H1 (cell line): Measurements from ENCODE around the gene GRPR. TPM values are rescaled to one million over a fixed set of nuclear protein-coding genes. Genes with fewer than 3 reads are reported as not detected.

Experiments
- CTCF ChIA-PET: fragments of 300-600 bp; sonication (Branson Sonifier 250); formaldehyde crosslinking; loops from one replicate; lab custom pipeline; 2021; ENCODE audit not compliant: partially characterized antibody; lab: Charles Lee
- POLR2A ChIA-PET: fragments of 300-600 bp; sonication (Branson Sonifier 250); formaldehyde crosslinking; loops from one replicate; lab custom pipeline; 2021; ENCODE audit warnings: inconsistent platforms; ENCODE audit not compliant: partially characterized antibody; lab: Charles Lee
- DNase-seq, 2 experiments: peaks; one replicate each; pipeline versions ENCODE4 v3.0.0 to v3.0.0-alpha.2; 2010 to 2022; ENCODE audit warnings: low spot score in 2 of 2, low read depth in 1 of 2, mixed read lengths in 1 of 2
- FAIRE-seq: peaks from 2 replicates; lab custom pipeline; 2011; peaks lifted over from hg19 to GRCh38; lab: Jason Lieb, UNC
- H2AFZ ChIP-seq: 2 replicates; pipeline ENCODE4 v1.8.1; 2012; ENCODE audit warnings: low read length, inconsistent platforms
- H2AK5ac ChIP-seq: 2 replicates; pipeline ENCODE4 v1.6.1; 2013; ENCODE audit warnings: low read depth, low read length
- H2BK120ac ChIP-seq: replicated peaks from 2 replicates; pipeline ENCODE3; 2013; ENCODE audit warnings: low read depth, low read length, inconsistent platforms
- H2BK12ac ChIP-seq: 2 replicates; pipeline ENCODE4 v1.6.1; 2013; ENCODE audit warnings: low read depth, low read length
- H2BK15ac ChIP-seq: 2 replicates; pipeline ENCODE4 v1.6.1; 2013; ENCODE audit warnings: low read length
- H2BK20ac ChIP-seq: 2 replicates; pipeline ENCODE4 v1.6.1; 2013; ENCODE audit warnings: low read length
- H2BK5ac ChIP-seq: 2 replicates; pipeline ENCODE4 v1.6.1; 2013; ENCODE audit warnings: low read depth, low read length
- H3K14ac ChIP-seq: 2 replicates; pipeline ENCODE4 v1.6.1; 2013; ENCODE audit warnings: inconsistent platforms; ENCODE audit not compliant: insufficient read length
- H3K18ac ChIP-seq: 2 replicates; pipeline ENCODE4 v1.6.1; 2013; ENCODE audit warnings: low read length; ENCODE audit errors: extremely low read depth
- H3K23ac ChIP-seq: 2 replicates; pipeline ENCODE4 v1.6.1; 2013; ENCODE audit warnings: inconsistent platforms; ENCODE audit not compliant: insufficient read length
- H3K23me2 ChIP-seq: 2 replicates; pipeline ENCODE4 v1.6.1; 2013; ENCODE audit warnings: low read depth, low read length
- H3K27ac ChIP-seq: 2 replicates; pipeline ENCODE4 v1.6.1; 2011; ENCODE audit warnings: low read depth, low read length, inconsistent platforms
- H3K27me3 ChIP-seq, 4 experiments: replicated peaks in 1 of 4; 1 replicate in 1 of 4; 2 replicates in 3 of 4; pipeline versions ENCODE4 v1.6.1 to v1.8.1; 2011 to 2013; ENCODE audit warnings: low read length in 3 of 4, mild to moderate bottlenecking in 3 of 4, inconsistent platforms in 2 of 4, mixed read lengths in 2 of 4, moderate library complexity in 1 of 4; ENCODE audit not compliant: control insufficient read depth in 3 of 4, insufficient read depth in 3 of 4; ENCODE audit errors: extremely low read depth in 1 of 4
- H3K36me3 ChIP-seq, 4 experiments: 2 replicates each; pipeline versions ENCODE4 v1.6.1 to v1.8.1; 2011 to 2013; ENCODE audit warnings: mild to moderate bottlenecking in 4 of 4, low read length in 3 of 4, moderate library complexity in 2 of 4, control low read depth in 1 of 4, inconsistent platforms in 1 of 4; ENCODE audit not compliant: insufficient read depth in 4 of 4, control insufficient read depth in 2 of 4
- H3K4ac ChIP-seq: replicated peaks from 2 replicates; pipeline ENCODE3; 2013; ENCODE audit warnings: low read length, low read depth, mixed read lengths, inconsistent platforms; ENCODE audit not compliant: insufficient read length
- H3K4me1 ChIP-seq, 4 experiments: replicated peaks in 1 of 4; 1 replicate in 1 of 4; 2 replicates in 3 of 4; pipeline versions ENCODE4 v1.6.1 to v1.8.1; 2011 to 2013; ENCODE audit warnings: low read length in 3 of 4, inconsistent platforms in 2 of 4, mixed read lengths in 1 of 4; ENCODE audit not compliant: insufficient read depth in 4 of 4, control insufficient read depth in 3 of 4
- H3K4me2 ChIP-seq, 2 experiments: 2 replicates each; pipeline versions ENCODE4 v1.6.1 to v1.8.1; 2011 to 2013; ENCODE audit warnings: low read depth in 2 of 2, low read length in 2 of 2, control low read depth in 1 of 2, inconsistent platforms in 1 of 2, mild to moderate bottlenecking in 1 of 2; ENCODE audit not compliant: insufficient read depth in 1 of 2
- H3K4me3 ChIP-seq, 4 experiments: fragments of 200-600, 300-600 bp in 1 of 4; sonication (generic), shearing (Covaris generic), sonication (Bioruptor Twin) in 1 of 4; 2 replicates each; pipeline versions ENCODE4 v1.5.1 to v1.8.1; 2011 to 2016; ENCODE audit warnings: low read length in 4 of 4, low read depth in 3 of 4, control low read depth in 2 of 4, inconsistent platforms in 2 of 4, mild to moderate bottlenecking in 2 of 4, mixed read lengths in 1 of 4, moderate library complexity in 1 of 4; ENCODE audit not compliant: insufficient read depth in 2 of 4; ENCODE audit errors: extremely low read depth in 1 of 4
- H3K56ac ChIP-seq: replicated peaks from 2 replicates; pipeline ENCODE3; 2013; ENCODE audit warnings: low read depth, mild to moderate bottlenecking, mixed read lengths, low read length, inconsistent platforms; ENCODE audit not compliant: insufficient read length
- H3K79me1 ChIP-seq: 2 replicates; pipeline ENCODE4 v1.6.1; 2013; ENCODE audit warnings: low read depth, low read length, control low read depth
- H3K79me2 ChIP-seq, 2 experiments: 2 replicates each; pipeline versions ENCODE4 v1.6.1 to v1.8.1; 2012 to 2013; ENCODE audit warnings: low read length in 2 of 2, mild to moderate bottlenecking in 2 of 2, inconsistent platforms in 1 of 2; ENCODE audit not compliant: insufficient read depth in 2 of 2, control insufficient read depth in 1 of 2
- H3K9ac ChIP-seq, 4 experiments: replicated peaks in 1 of 4; 1 replicate in 1 of 4; 2 replicates in 3 of 4; pipeline versions ENCODE4 v1.6.1 to v1.8.1; 2011 to 2013; ENCODE audit warnings: low read depth in 3 of 4, low read length in 3 of 4, control low read depth in 2 of 4, mild to moderate bottlenecking in 2 of 4, moderate library complexity in 2 of 4, inconsistent platforms in 1 of 4; ENCODE audit errors: extremely low read depth in 1 of 4
- H3K9me3 ChIP-seq, 2 experiments: 2 replicates each; pipeline versions ENCODE4 v1.6.1 to v1.8.1; 2012 to 2013; ENCODE audit warnings: mild to moderate bottlenecking in 2 of 2, moderate library complexity in 2 of 2, control low read depth in 1 of 2, inconsistent platforms in 1 of 2, low read depth in 1 of 2, low read length in 1 of 2, mixed read lengths in 1 of 2; ENCODE audit not compliant: insufficient read depth in 2 of 2
- H4K20me1 ChIP-seq, 2 experiments: replicated peaks in 1 of 2; 2 replicates each; pipeline versions ENCODE3 to v1.8.1; 2011 to 2013; ENCODE audit warnings: inconsistent platforms in 2 of 2, low read length in 2 of 2, mild to moderate bottlenecking in 1 of 2; ENCODE audit not compliant: insufficient read depth in 2 of 2, control insufficient read depth in 1 of 2
- H4K5ac ChIP-seq: 2 replicates; pipeline ENCODE4 v1.6.1; 2013; ENCODE audit warnings: low read length, low read depth, mixed read lengths, inconsistent platforms; ENCODE audit not compliant: insufficient read length
- H4K8ac ChIP-seq: 2 replicates; pipeline ENCODE4 v1.8.0; 2013; ENCODE audit warnings: mild to moderate bottlenecking, moderate library complexity, low read length, inconsistent platforms; ENCODE audit not compliant: insufficient read depth; ENCODE audit errors: extremely low read depth
- H4K91ac ChIP-seq: replicated peaks from 2 replicates; pipeline ENCODE3; 2013; ENCODE audit warnings: low read length, mixed read lengths, inconsistent platforms; ENCODE audit not compliant: insufficient read length
- CEBPB ChIP-seq: IDR thresholded peaks from 2 replicates; pipeline ENCODE4 v1.6.1; 2012; ENCODE audit warnings: low read depth, low read length
- E2F6 ChIP-seq: IDR thresholded peaks from 2 replicates; pipeline ENCODE4 v1.6.1; 2012; ENCODE audit warnings: inconsistent platforms
- FOSL1 ChIP-seq: IDR thresholded peaks from 2 replicates; pipeline ENCODE4 v1.6.1; 2011; ENCODE audit warnings: mild to moderate bottlenecking, low read depth, low read length, moderate library complexity; ENCODE audit not compliant: insufficient read depth
- HDAC2 ChIP-seq, 2 experiments: fragments of 300-600 bp in 1 of 2; sonication (generic) in 1 of 2; IDR thresholded peaks; 2 replicates each; pipeline ENCODE4 v1.6.1; 2011 to 2012; ENCODE audit warnings: low read depth in 2 of 2, low read length in 2 of 2, mild to moderate bottlenecking in 2 of 2, moderate library complexity in 2 of 2, borderline replicate concordance in 1 of 2, inconsistent platforms in 1 of 2
- JUN ChIP-seq: IDR thresholded peaks from 2 replicates; pipeline ENCODE4 v1.6.1; 2011; ENCODE audit warnings: low read depth, mild to moderate bottlenecking, improper control_type of control experiment, low read length
- KDM4A ChIP-seq: IDR thresholded peaks from one replicate; pipeline ENCODE4 v1.7.1; 2012; ENCODE audit warnings: low read depth, mild to moderate bottlenecking, moderate library complexity, low read length, inconsistent platforms; ENCODE audit not compliant: severe bottlenecking
- POLR2A ChIP-seq, 2 experiments: IDR thresholded peaks; 1 replicate in 1 of 2; 2 replicates in 1 of 2; pipeline ENCODE4 v1.6.1; 2011; ENCODE audit warnings: low read depth in 2 of 2, low read length in 2 of 2, mild to moderate bottlenecking in 2 of 2; ENCODE audit errors: control extremely low read depth in 1 of 2
- RBBP5 ChIP-seq: IDR thresholded peaks from 2 replicates; pipeline ENCODE4 v1.7.1; 2012; ENCODE audit warnings: low read depth, mild to moderate bottlenecking, inconsistent platforms, low read length, moderate library complexity, borderline replicate concordance
- SAP30 ChIP-seq: fragments of 300-600 bp; sonication (generic); IDR thresholded peaks from 2 replicates; pipeline ENCODE4 v1.7.1; 2012; ENCODE audit warnings: low read length, moderate library complexity, mild to moderate bottlenecking, inconsistent platforms; ENCODE audit not compliant: insufficient read depth, insufficient replicate concordance
- polyA plus RNA-seq, 7 experiments: library from polyadenylated mRNA; depleted of rRNA in 3 of 7; stranded (reverse) in 5 of 7; unstranded in 2 of 7; fragments of >200 nt in 5 of 7; fragments of 200-250 nt in 2 of 7; gene quantifications; 1 replicate in 5 of 7; 2 replicates in 1 of 7; 4 replicates in 1 of 7; pipeline versions ENCODE4 v1.2.1 to v1.2.3, GENCODE V29; 2011 to 2013; ENCODE audit warnings: missing spikeins in 2 of 7, mixed read lengths in 2 of 7
- total RNA-seq: library from RNA; stranded (reverse); fragmentation: NEBNext Ultra II Directional; extraction: Animal tissue kit (Norgen Biotek cat#: 25700); gene quantifications from 2 replicates; pipeline ENCODE4 v1.2.1, GENCODE V29; 2021
- TF ChIP-seq, protein P1 (sequence below): IDR thresholded peaks from 2 replicates; pipeline ENCODE4 v1.6.1; 2012; ENCODE audit warnings: low read length, inconsistent platforms

The GRPR gene
- total and polyA plus RNA-seq, 2 of the 8 experiments (the other 6 are each of a cell fraction or from before 2014, with no cell fraction given), result 18.6 to 78.4 TPM

- no peak overlapping the region for H2BK5ac ChIP-seq
- H3K23me2 ChIP-seq, result no peaks in the 10 kb centered on the region
- peaks cover 0 to 14% (median 0%) of the 10 kb centered on the region in 4 experiments; a peak in 1 of 7 replicates for H3K4me1 ChIP-seq
- H3K23ac ChIP-seq, result no peak overlapping the region
- H3K9me3 ChIP-seq, result no peaks in the 10 kb centered on the region
- H3K36me3 ChIP-seq, result peaks cover 0 to 68% (median 1%) of the 10 kb centered on the region in 4 experiments; a peak in 3 of 8 replicates
- no peak overlapping the region for H3K18ac ChIP-seq
- no peak overlapping the region for H3K14ac ChIP-seq
- H4K8ac ChIP-seq, result no peak overlapping the region
- no peak overlapping the region for H3K56ac ChIP-seq
- no peak overlapping the region for H3K27ac ChIP-seq
- H2AK5ac ChIP-seq, result no peak overlapping the region
- no peak overlapping the region for H4K5ac ChIP-seq
- no peak overlapping the region for H2AFZ ChIP-seq
- DNase-seq (no peak), FAIRE-seq (no peak)
- POLR2A ChIA-PET, result interaction anchor here (1.1 kb wide), 1 partner anchor 40 kb away, joined by 3 read pairs; no protein-coding TSS in a partner anchor
- H4K91ac ChIP-seq, result no peak overlapping the region
- H3K4me3 ChIP-seq, result no peak overlapping the region
- no peak overlapping the region for H2BK20ac ChIP-seq
- no peaks in the 10 kb centered on the region for H3K27me3 ChIP-seq
- no peak overlapping the region for H2BK120ac ChIP-seq
- H3K4ac ChIP-seq, result no peak overlapping the region
- H3K79me1 ChIP-seq, result no peaks in the 10 kb centered on the region
- no peak overlapping the region for H2BK15ac ChIP-seq
- CTCF ChIA-PET, result interaction anchor here (1.0 to 1.8 kb wide), 6 partner anchors 9 to 76 kb away, joined by 3 to 6 read pairs (median 5); no protein-coding TSS in a partner anchor
- no peaks in the 10 kb centered on the region for H4K20me1 ChIP-seq
- H2BK12ac ChIP-seq, result no peak overlapping the region
- H3K79me2 ChIP-seq, result peaks cover 27 to 98% of the 10 kb centered on the region in 2 experiments; a peak in 3 of 4 replicates
- peak overlapping the region in 1 of 2 experiments; percentile 32; a peak in 1 of 4 replicates for H3K4me2 ChIP-seq
- H3K9ac ChIP-seq, result no peak overlapping the region
- TF ChIP-seq HDAC2 (IDR thresholded peaks at IDR 0.05; ENCODE audit: borderline replicate concordance in 1 of 2, low read depth in 2 of 2, low read length in 2 of 2) (no peak), POLR2A (IDR thresholded peaks at IDR 0.05; ENCODE audit: control extremely low read depth in 1 of 2, low read depth in 2 of 2, low read length in 2 of 2) (no peak), RBBP5 (no peak), JUN (no peak), CEBPB (no peak), SAP30 (no peak), KDM4A (no peak), E2F6 (no peak), FOSL1 (no peak)
- TF ChIP-seq, protein P1, sequence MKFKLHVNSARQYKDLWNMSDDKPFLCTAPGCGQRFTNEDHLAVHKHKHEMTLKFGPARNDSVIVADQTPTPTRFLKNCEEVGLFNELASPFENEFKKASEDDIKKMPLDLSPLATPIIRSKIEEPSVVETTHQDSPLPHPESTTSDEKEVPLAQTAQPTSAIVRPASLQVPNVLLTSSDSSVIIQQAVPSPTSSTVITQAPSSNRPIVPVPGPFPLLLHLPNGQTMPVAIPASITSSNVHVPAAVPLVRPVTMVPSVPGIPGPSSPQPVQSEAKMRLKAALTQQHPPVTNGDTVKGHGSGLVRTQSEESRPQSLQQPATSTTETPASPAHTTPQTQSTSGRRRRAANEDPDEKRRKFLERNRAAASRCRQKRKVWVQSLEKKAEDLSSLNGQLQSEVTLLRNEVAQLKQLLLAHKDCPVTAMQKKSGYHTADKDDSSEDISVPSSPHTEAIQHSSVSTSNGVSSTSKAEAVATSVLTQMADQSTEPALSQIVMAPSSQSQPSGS, result no peak
Measured at GRCh38 chrX:16137416-16138107, 14.2 kb downstream of the GRPR start.
